ENCODE results near the gene XYLT1. TPM values are rescaled to one million over a fixed set of nuclear protein-coding genes. Genes with fewer than 3 reads are reported as not detected.

Gene XYLT1
- total and polyA plus RNA-seq, 10 of the 15 experiments (the other 5 are each of a cell fraction or from before 2014, with no cell fraction given): 0.88 to 14.8 (median 5.8) TPM

GRCh38 chr16:17076092-17076754 is 394.5 kb downstream of the XYLT1 start (continued):
- TF ChIP-seq BHLHE40 (IDR thresholded peaks at IDR 0.05; ENCODE audit: borderline replicate concordance in 1 of 2, low read depth in 2 of 2, low read length in 1 of 2) (no peak), POLR2AphosphoS5 (IDR thresholded peaks at IDR 0.05; ENCODE audit: low read length) (no peak), ZNF217 (IDR thresholded peaks at IDR 0.05) (no peak), HDAC6 (IDR thresholded peaks at IDR 0.05; ENCODE audit: unreplicated experiment) (no peak), ZBTB40 (IDR thresholded peaks at IDR 0.05; ENCODE audit: borderline replicate concordance) (no peak), MAX (IDR thresholded peaks at IDR 0.05; ENCODE audit: low read depth, low read length) (no peak), CREM (IDR thresholded peaks at IDR 0.05; ENCODE audit: low read depth) (peak; percentile 56; the same call in 1 of the 2 replicates), YY1 (IDR thresholded peaks at IDR 0.05; ENCODE audit: low read depth, low read length) (no peak), BCL3 (IDR thresholded peaks at IDR 0.05; ENCODE audit: borderline replicate concordance, insufficient read depth, low read depth, low read length, poor library complexity, severe bottlenecking) (no peak), SKIL (IDR thresholded peaks at IDR 0.05; ENCODE audit: low read depth, poor library complexity, severe bottlenecking) (no peak), CEBPZ (IDR thresholded peaks at IDR 0.05; ENCODE audit: low read depth, low read length) (no peak), NRF1 (conservative IDR thresholded peaks at IDR 0.05; ENCODE audit: low read depth, low read length) (no peak), SMAD5 (IDR thresholded peaks at IDR 0.05; ENCODE audit: low read depth) (no peak), SMC3 (IDR thresholded peaks at IDR 0.05; ENCODE audit: borderline replicate concordance, low read length) (no peak), SREBF1 (IDR thresholded peaks at IDR 0.05; ENCODE audit: low read length) (no peak), ETV6 (conservative IDR thresholded peaks at IDR 0.05 in 1 of 2, IDR thresholded peaks at IDR 0.05 in 1 of 2; ENCODE audit: borderline replicate concordance in 1 of 2, low read depth in 1 of 2) (peak in 1 of 2 experiments; percentile 65; a peak in 1 of 4 replicates), RFX5 (IDR thresholded peaks at IDR 0.05; ENCODE audit: low read depth, low read length) (no peak)

Data from GM12878 (cell line).